ENCODE measurements around the gene DMRTA2.
"Not testable (repeated sequence)": the region's sequence is repeated elsewhere in the genome, so short reads cannot be mapped to it uniquely, and the experiment has no call there.

Gene DMRTA2

DNA sequence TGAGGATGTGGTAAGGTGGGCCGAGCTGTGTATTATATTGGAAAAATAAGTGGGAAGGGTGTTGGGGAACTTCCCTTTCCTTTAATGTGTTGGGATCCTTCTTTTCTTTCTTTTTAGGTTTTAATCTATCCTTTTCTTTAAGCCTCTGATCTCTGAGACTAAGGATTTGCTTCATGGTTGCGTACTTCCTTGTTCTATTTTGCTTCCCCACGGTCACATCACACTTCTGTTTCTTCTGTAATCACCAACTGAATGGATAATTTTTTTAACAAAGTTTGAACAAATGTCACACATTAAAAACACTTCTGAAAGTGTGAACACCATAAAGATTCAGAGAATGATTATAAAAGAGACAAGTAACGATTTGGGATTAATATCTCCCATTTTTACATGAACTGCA is 17.4 kb downstream of the DMRTA2 start:
- Histone ChIP-seq H3K4me3 (no peak overlapping the region), H3K9me3 (no peaks in the 10 kb centered on the region), H3K27me3 (ENCODE audit: low read depth) (peaks cover 4% of the 10 kb centered on the region; the same call in 1 of the 2 replicates), H3K4me1 (no peaks in the 10 kb centered on the region), H3K36me3 (replicated peaks) (no peaks in the 10 kb centered on the region)
- in situ Hi-C loops (cut with MboI; ENCODE audit: low sequenced_read_pairs): no loop called here
- DNase-seq (ENCODE audit: low spot score in 2 of 2): no peak

DNA sequence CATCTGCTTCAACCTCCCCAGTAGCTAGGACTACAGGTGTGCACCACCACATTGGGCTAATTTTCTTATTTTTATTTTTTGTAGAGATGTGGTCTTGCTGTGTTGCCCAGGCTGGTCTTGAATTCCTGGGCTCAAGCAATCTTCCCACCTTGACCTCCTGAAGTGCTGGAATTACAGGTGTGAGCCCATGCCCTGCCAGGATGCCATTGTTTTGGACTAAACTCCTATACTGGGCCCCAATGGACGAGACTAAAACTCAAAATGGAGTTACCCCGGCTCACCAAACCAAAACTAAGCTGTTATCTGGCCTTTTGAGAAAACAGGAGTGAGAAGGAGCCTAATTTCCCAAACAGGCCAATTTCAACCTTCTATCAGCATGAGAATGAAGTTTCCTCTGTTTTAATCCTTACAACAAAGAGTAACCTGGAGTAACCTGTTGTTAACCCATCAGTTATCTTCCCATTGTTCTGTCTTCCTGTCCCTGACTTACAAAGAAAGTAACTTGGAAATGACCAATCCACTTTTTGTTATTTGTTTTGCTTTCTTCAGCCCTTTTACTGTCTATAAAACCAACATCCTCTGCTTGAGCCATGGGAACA is 29.6 kb downstream of the DMRTA2 start:
- in situ Hi-C loops (cut with MboI; ENCODE audit: low sequenced_read_pairs): no loop called here

DNA sequence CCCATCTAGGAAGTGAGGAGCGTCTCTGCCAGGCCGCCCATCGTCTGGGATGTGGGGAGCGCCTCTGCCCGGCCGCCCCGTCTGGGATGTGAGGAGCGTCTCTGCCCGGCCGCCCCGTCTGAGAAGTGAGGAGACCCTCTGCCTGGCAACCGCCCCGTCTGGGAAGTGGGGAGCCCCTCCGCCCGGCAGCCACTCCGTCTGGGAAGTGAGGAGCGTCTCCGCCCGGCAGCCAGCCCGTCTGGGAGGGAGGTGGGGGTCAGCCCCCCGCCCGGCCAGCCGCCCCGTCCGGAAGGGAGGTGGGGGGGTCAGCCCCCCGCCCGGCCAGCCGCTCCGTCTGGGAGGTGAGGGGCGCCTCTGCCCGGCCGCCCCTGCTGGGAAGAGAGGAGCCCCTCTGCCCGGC is 41.7 kb downstream of the DMRTA2 start:
- H3K4me1 ChIP-seq; in situ Hi-C loops (cut with MboI; ENCODE audit: low sequenced_read_pairs): not testable (repeated sequence)

More for the DNA sequence above, 29.6 kb downstream of the DMRTA2 start:
- no peaks in the 10 kb centered on the region for H3K4me1 ChIP-seq
- no peaks in the 10 kb centered on the region for H3K36me3 ChIP-seq (replicated peaks)
- peaks cover 3% of the 10 kb centered on the region; the same call in 1 of the 2 replicates for H3K27me3 ChIP-seq (ENCODE audit: low read depth)
- H3K9me3 ChIP-seq: no peaks in the 10 kb centered on the region
- no peak for DNase-seq (ENCODE audit: low spot score in 2 of 2)
- no peak overlapping the region for H3K4me3 ChIP-seq

DNA sequence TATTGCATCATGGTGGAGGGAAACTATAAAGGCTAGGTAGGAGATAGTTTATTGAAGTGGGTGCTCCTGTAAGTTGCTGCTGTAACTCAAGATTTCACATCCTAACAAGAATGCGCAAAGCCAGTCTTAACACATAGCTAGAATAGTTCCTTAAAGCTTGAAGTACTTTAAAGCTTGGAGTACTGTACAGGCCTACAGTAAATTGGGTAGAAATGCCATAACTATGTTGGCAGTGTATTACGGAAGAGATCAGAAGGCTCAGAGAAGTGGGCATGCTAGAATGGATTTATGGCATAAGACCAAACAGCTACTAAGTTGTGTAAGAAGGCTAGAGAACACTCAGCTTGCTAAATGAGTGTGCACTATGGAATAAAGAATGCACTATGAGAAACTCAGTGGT is 44.5 kb downstream of the DMRTA2 start:
- DNase-seq (ENCODE audit: low spot score in 2 of 2): no peak
- in situ Hi-C loops (cut with MboI; ENCODE audit: low sequenced_read_pairs): loop anchor here (10.0 kb wide), 1 partner anchor 226 kb away; no protein-coding TSS in a partner anchor
- Histone ChIP-seq H3K27me3 (ENCODE audit: low read depth) (no peaks in the 10 kb centered on the region), H3K4me1 (no peaks in the 10 kb centered on the region), H3K4me3 (no peak overlapping the region), H3K9me3 (no peaks in the 10 kb centered on the region), H3K36me3 (replicated peaks) (no peaks in the 10 kb centered on the region)

More for the DNA sequence above, 41.7 kb downstream of the DMRTA2 start:
- H3K36me3 ChIP-seq (replicated peaks); H3K4me3 ChIP-seq; H3K27me3 ChIP-seq (ENCODE audit: low read depth); DNase-seq (ENCODE audit: low spot score in 2 of 2); H3K9me3 ChIP-seq: not testable (repeated sequence)

DNA sequence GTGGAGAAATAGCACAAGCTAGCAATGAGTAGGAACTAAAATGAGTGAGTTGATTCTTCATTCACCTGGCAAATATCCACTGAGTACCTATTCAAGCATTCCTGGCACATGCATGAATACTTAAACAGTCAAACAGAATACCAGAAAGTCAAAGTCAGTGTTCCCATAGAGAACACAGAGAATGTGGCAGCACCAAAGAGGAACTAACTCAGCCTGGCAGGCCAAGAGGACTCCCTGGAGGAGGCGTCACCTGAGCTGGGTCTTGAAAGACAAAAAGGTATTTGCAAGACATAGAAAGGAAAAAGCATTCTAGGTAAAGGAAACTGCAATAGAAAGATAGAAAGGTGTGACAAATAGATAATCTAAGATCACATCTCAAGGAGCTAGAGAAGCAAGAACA is 49.7 kb downstream of the DMRTA2 start:
- no peaks in the 10 kb centered on the region for H3K36me3 ChIP-seq (replicated peaks)
- peaks cover 3% of the 10 kb centered on the region; the same call in 1 of the 2 replicates for H3K27me3 ChIP-seq (ENCODE audit: low read depth)
- no peaks in the 10 kb centered on the region for H3K9me3 ChIP-seq
- no peak for DNase-seq (ENCODE audit: low spot score in 2 of 2)
- no peak overlapping the region for H3K4me3 ChIP-seq
- H3K4me1 ChIP-seq: no peaks in the 10 kb centered on the region
- in situ Hi-C loops (cut with MboI; ENCODE audit: low sequenced_read_pairs): loop anchor here (10.0 to 25.0 kb wide), 2 partner anchors 231 to 814 kb away; no protein-coding TSS in a partner anchor

DNA sequence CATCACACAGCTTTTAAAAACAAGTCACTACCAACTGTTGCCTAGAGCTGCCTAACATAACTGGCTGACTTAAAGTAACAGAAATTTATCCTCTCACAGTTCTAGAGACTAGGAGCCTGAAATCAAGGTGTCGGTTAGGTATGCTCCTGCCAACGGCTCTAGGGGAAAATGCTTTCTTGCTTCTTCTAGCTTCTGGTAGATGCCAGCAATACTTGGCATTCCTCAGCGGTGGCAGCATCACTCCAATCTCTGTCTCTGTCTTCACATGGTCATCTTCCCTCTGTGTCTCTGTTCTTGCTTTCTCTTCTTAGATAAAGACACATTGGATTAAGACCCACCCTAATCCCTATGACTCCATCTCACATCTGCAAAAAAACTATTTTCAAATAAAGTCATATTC is 51.5 kb downstream of the DMRTA2 start:
- H3K27me3 ChIP-seq (ENCODE audit: low read depth): peaks cover 17% of the 10 kb centered on the region
- DNase-seq (ENCODE audit: low spot score in 2 of 2): no peak
- in situ Hi-C loops (cut with MboI; ENCODE audit: low sequenced_read_pairs): loop anchor here (10.0 to 25.0 kb wide), 2 partner anchors 233 to 816 kb away; no protein-coding TSS in a partner anchor
- H3K4me1 ChIP-seq: no peaks in the 10 kb centered on the region
- no peaks in the 10 kb centered on the region for H3K9me3 ChIP-seq
- no peak overlapping the region for H3K4me3 ChIP-seq
- H3K36me3 ChIP-seq (replicated peaks): no peaks in the 10 kb centered on the region

DNA sequence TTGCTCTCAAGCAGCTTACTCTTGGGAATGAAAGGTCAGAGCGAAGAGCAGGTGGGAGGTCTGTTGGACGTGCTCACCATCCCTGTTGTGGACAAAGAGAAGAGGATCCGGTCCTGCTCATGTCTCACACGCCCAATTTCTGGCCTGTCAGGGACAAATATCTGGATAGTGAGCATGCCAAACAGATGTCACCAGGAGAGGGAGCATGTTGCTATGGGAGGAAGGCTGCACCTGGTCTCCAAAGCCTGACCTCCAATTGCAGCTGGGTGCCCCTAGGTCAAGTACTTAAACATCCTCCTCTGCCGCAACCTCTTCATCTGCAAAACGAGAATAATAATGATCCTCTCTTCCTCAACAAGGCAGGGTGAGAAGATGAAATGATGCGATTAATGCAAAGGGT is 53.4 kb downstream of the DMRTA2 start:
- Histone ChIP-seq H3K4me1 (no peaks in the 10 kb centered on the region), H3K36me3 (replicated peaks) (no peaks in the 10 kb centered on the region), H3K9me3 (no peaks in the 10 kb centered on the region), H3K27me3 (ENCODE audit: low read depth) (peaks cover 21% of the 10 kb centered on the region), H3K4me3 (no peak overlapping the region)
- in situ Hi-C loops (cut with MboI; ENCODE audit: low sequenced_read_pairs): loop anchor here (10.0 to 25.0 kb wide), 3 partner anchors 235 to 817 kb away; no protein-coding TSS in a partner anchor
- DNase-seq (ENCODE audit: low spot score in 2 of 2): no peak

DNA sequence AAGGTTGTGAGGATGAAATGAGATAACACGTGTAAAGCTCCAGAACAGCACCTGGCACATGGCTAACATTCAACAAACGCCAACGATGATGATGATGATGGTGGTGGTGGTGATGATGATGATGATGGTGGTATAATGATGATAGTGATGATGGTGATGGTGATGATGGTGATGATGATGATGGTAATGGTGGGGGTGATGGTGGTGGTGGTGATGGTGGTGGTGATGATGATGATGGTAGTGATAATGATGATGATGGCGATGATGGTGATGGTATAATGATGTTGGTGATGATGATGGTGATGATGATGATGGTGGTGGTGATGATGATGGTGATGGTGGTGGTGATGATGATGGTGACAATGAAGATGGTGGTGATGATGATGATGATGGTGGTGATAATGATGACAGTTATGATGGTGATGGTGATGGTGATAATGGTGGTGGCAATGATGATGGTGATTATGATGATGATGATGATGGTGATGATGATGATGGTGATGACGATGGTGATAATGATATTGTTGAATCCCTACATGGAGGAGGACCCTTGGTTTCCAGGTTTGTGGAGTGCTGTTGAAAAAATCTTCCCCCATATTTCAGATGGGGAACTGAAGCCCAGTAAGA is 54.1 kb downstream of the DMRTA2 start:
- Histone ChIP-seq H3K27me3 (ENCODE audit: low read depth) (peaks cover 21% of the 10 kb centered on the region), H3K4me3 (no peak overlapping the region), H3K9me3 (no peaks in the 10 kb centered on the region), H3K36me3 (replicated peaks) (no peaks in the 10 kb centered on the region), H3K4me1 (no peaks in the 10 kb centered on the region)
- in situ Hi-C loops (cut with MboI; ENCODE audit: low sequenced_read_pairs): loop anchor here (10.0 to 25.0 kb wide), 2 partner anchors 346 to 818 kb away; no protein-coding TSS in a partner anchor
- no peak for DNase-seq (ENCODE audit: low spot score in 2 of 2)

DNA sequence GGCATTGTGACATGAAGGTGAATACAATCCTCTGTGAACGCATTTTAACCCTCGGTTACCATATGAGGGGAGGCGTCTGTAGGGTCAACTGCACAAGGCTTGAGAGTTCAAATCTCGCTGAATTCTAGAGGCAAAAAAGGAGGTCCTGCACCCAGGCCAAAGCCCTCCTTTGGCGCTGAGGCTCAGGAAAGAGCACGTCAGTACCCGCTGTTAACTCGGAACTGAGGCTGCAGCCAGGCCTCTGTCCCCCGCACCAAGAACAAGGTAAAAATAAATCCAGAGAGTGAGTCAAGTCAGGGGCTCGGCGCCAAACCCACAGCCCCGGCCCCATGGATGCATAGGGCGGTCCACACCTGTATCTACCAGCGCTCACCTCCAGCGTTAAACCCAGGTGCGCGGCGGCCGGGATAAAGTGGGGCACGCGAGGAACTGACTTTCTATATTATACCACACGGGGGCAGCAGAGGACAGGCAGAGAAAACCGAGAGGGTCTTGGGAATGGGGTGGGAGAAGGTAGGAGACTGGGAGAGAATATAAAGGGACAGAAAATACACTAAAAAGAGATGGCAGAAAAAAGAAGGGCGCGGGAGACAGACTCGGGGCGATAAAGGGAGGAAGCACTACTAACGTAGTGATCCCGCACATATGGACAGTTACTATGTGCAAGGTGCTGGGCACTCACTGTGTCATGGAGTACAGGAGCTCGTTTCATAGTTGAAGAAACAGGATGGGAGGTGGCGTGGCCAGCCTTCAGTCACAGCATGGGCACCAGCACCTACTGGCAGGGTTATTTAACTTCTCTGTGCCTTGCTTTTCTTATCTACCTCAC is 54.9 kb downstream of the DMRTA2 start:
- peak; percentile 48 to 76 for DNase-seq (ENCODE audit: low spot score in 2 of 2)
- Histone ChIP-seq H3K9me3 (no peaks in the 10 kb centered on the region), H3K27me3 (ENCODE audit: low read depth) (peaks cover 21% of the 10 kb centered on the region), H3K4me3 (no peak overlapping the region), H3K4me1 (no peaks in the 10 kb centered on the region), H3K36me3 (replicated peaks) (no peaks in the 10 kb centered on the region)
- in situ Hi-C loops (cut with MboI; ENCODE audit: low sequenced_read_pairs): loop anchor here (10.0 to 25.0 kb wide), 2 partner anchors 346 to 819 kb away; no protein-coding TSS in a partner anchor

All from HAP-1 (cell line).